WERI-Rb-1 (cell line): Measurements from ENCODE around the gene CSNK1D.

Experiments
- DNase-seq: peaks from one replicate; pipeline ENCODE4 v3.0.0-alpha.2; 2020
- H3K27ac ChIP-seq: fragments of 250-450 bp; sonication (Bioruptor Pico); 2 replicates; pipeline ENCODE4 v1.5.1; 2020; ENCODE audit warnings: mild to moderate bottlenecking, moderate library complexity
- H3K27me3 ChIP-seq: fragments of 250-450 bp; sonication (Bioruptor Pico); 2 replicates; pipeline ENCODE4 v1.5.1; 2021; ENCODE audit warnings: mild to moderate bottlenecking, low read depth, moderate library complexity; ENCODE audit not compliant: insufficient read depth, severe bottlenecking
- H3K36me3 ChIP-seq: fragments of 250-450 bp; sonication (Bioruptor Pico); 2 replicates; pipeline ENCODE4 v1.5.1; 2020; ENCODE audit warnings: mild to moderate bottlenecking, moderate library complexity
- H3K4me3 ChIP-seq: 2 replicates; pipeline ENCODE4 v1.5.1; 2011; ENCODE audit warnings: low read depth, mild to moderate bottlenecking, control low read depth, low read length
- H3K9me3 ChIP-seq: fragments of 250-450 bp; sonication (Bioruptor Pico); 2 replicates; pipeline ENCODE4 v1.5.1; 2021; ENCODE audit warnings: mild to moderate bottlenecking, moderate library complexity; ENCODE audit not compliant: severe bottlenecking
- CTCF ChIP-seq: IDR thresholded peaks from 2 replicates; pipeline ENCODE4 v1.5.1; 2011; ENCODE audit warnings: low read depth, mild to moderate bottlenecking, control low read depth, inconsistent platforms, low read length

Gene CSNK1D

DNA sequence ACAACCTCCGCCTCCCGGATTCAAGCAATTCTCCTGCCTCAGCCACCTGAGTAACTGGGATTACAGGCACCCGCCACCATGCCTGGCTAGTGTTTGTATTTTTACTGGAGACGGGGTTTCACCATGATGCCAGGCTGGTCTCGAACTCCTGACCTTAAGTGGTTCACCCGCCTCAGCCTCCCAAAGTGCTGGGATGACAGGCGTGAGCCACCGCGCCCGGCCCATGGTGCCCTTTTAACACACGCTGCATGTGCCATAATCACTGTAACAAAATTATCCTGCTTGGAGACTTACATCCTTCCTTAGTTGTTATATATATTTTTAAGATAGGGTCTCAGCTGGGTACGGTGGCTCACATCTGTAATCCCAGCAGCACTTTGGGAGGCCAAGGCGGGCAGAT lies 38.5 kb upstream of the CSNK1D start:
- H3K27me3 ChIP-seq: no peaks in the 10 kb centered on the region
- H3K36me3 ChIP-seq: no peaks in the 10 kb centered on the region
- no peak overlapping the region for H3K27ac ChIP-seq
- no peak for DNase-seq
- H3K4me3 ChIP-seq: no peak overlapping the region
- no peak for TF ChIP-seq CTCF
- H3K9me3 ChIP-seq: no peaks in the 10 kb centered on the region

- no peak overlapping the region for H3K27ac ChIP-seq
- H3K9me3 ChIP-seq: no peaks in the 10 kb centered on the region
- H3K4me3 ChIP-seq: no peak overlapping the region
- no peak for DNase-seq
- no peak for TF ChIP-seq CTCF
- H3K36me3 ChIP-seq: no peaks in the 10 kb centered on the region
- H3K27me3 ChIP-seq: no peaks in the 10 kb centered on the region
These were observed 37.4 kb upstream of the CSNK1D start for GRCh38 chr17:82310877-82311276.

- H3K36me3 ChIP-seq: no peaks in the 10 kb centered on the region
- H3K27ac ChIP-seq: no peak overlapping the region
- no peaks in the 10 kb centered on the region for H3K27me3 ChIP-seq
- no peaks in the 10 kb centered on the region for H3K9me3 ChIP-seq
- DNase-seq: no peak
- H3K4me3 ChIP-seq: no peak overlapping the region
- no peak for TF ChIP-seq CTCF
These were observed 36.4 kb upstream of the CSNK1D start for GRCh38 chr17:82309656-82310570.

- Histone ChIP-seq H3K36me3 (no peaks in the 10 kb centered on the region), H3K27ac (peak overlapping the region; percentile 72; the same call in 1 of the 2 replicates), H3K9me3 (no peaks in the 10 kb centered on the region), H3K4me3 (no peak overlapping the region), H3K27me3 (no peaks in the 10 kb centered on the region)
- no peak for TF ChIP-seq CTCF
- no peak for DNase-seq
These were observed 32.3 kb upstream of the CSNK1D start for GRCh38 chr17:82305727-82306300.

DNA sequence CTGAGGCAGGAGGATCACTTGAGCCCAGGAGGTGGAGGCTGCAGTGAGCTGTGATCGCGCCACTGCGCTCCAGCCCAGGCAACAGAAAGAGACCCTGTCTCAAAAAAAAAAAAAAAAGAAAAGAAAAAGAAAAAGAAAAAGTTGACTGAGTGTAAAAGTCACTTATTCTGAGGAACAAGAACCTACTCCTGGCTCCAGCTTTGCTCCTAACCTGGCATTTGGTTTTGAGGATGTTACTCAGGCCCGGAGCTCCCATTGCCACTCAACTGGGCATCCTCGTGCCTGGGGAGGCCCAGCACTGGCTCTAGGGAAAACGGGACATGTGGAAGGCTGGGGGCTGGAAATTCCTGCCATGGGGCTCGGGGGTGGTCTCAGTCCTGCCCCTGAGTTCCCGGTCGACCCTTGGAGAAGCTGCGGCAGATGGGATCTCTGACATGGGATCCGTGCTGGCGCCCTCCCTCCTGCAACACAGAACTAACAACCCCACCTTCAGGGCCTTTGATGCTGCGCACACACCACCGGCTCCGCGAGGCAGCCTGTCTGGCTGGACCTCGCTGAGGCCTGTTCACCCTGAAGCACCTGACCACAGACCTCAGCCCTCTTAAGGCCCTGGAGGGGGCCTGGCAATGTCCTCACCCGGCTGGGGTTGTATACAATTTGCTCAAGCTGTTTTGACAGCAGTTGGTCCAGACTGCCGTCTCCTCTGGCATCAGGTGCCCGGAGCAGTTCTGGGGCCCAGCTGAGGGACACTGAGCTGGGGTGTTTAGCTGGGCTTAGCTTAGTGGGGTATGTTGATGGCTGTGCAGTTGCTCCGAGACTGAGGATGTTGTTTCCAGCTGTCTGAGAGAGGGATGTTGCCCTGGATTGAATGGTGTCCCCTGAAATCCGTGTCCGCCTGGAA lies 31.6 kb upstream of the CSNK1D start:
- H3K4me3 ChIP-seq: no peak overlapping the region
- H3K27ac ChIP-seq: peak overlapping the region; percentile 72
- H3K27me3 ChIP-seq: no peaks in the 10 kb centered on the region
- DNase-seq: peak; percentile 82
- no peaks in the 10 kb centered on the region for H3K9me3 ChIP-seq
- TF ChIP-seq CTCF: peak; percentile 43; the same call in 1 of the 2 replicates
- H3K36me3 ChIP-seq: no peaks in the 10 kb centered on the region
